Measurements from ENCODE around the gene KLF1. TPM values are rescaled to one million over a fixed set of nuclear protein-coding genes. Genes with fewer than 3 reads are reported as not detected.

The KLF1 gene
- total RNA-seq, 1 experiment from 2014 or later = 0.22 TPM

GRCh38 chr19:12843999-12844732 lies 42.8 kb downstream of the KLF1 start:
- Histone ChIP-seq H2AFZ (no peak overlapping the region), H3F3A (ENCODE audit: insufficient read depth, low read depth) (peaks cover 30% of the 10 kb centered on the region), H3K27me3 (ENCODE audit: insufficient read depth, low read depth) (no peaks in the 10 kb centered on the region), H3K27ac (no peak overlapping the region), H3K9me3 (ENCODE audit: insufficient read depth, low read depth) (no peaks in the 10 kb centered on the region), H3K9me2 (ENCODE audit: insufficient read depth) (no peaks in the 10 kb centered on the region), H3K36me3 (ENCODE audit: low read depth) (no peaks in the 10 kb centered on the region), H3K4me1 (replicated peaks; ENCODE audit: insufficient read depth) (peaks cover 10% of the 10 kb centered on the region; the same call in 1 of the 2 replicates), H4K20me1 (ENCODE audit: insufficient read depth) (no peaks in the 10 kb centered on the region), H3K79me2 (ENCODE audit: low read depth) (no peaks in the 10 kb centered on the region), H3K4me2 (no peak overlapping the region), H3K4me3 (no peak overlapping the region)
- TF ChIP-seq, protein P1, sequence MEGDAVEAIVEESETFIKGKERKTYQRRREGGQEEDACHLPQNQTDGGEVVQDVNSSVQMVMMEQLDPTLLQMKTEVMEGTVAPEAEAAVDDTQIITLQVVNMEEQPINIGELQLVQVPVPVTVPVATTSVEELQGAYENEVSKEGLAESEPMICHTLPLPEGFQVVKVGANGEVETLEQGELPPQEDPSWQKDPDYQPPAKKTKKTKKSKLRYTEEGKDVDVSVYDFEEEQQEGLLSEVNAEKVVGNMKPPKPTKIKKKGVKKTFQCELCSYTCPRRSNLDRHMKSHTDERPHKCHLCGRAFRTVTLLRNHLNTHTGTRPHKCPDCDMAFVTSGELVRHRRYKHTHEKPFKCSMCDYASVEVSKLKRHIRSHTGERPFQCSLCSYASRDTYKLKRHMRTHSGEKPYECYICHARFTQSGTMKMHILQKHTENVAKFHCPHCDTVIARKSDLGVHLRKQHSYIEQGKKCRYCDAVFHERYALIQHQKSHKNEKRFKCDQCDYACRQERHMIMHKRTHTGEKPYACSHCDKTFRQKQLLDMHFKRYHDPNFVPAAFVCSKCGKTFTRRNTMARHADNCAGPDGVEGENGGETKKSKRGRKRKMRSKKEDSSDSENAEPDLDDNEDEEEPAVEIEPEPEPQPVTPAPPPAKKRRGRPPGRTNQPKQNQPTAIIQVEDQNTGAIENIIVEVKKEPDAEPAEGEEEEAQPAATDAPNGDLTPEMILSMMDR (conservative IDR thresholded peaks at IDR 0.05) = no peak
- TF ChIP-seq EZH2 (IDR thresholded peaks at IDR 0.05; ENCODE audit: low read depth) = no peak
- intact Hi-C loops (cut with micrococcal nuclease; ENCODE audit: unreplicated experiment) = no loop called here
- ChIA-PET POLR2A (ENCODE audit: unreplicated experiment) (interaction anchor here (0.6 kb wide), 1 partner anchor 51 kb away, joined by 8 read pairs; no protein-coding TSS in a partner anchor), CTCF (interaction anchor here (0.6 to 0.7 kb wide), 2 partner anchors 487 to 888 kb away, joined by 4 read pairs; no protein-coding TSS in a partner anchor)
- DNase-seq = no peak
- no TSS peak for BruUV-seq (replicated peaks)

- H3K9me3 ChIP-seq (ENCODE audit: insufficient read depth, low read depth) = no peaks in the 10 kb centered on the region
- BruUV-seq (replicated peaks) = no TSS peak
- intact Hi-C loops (cut with micrococcal nuclease; ENCODE audit: unreplicated experiment) = no loop called here
- no peak overlapping the region for H3K4me2 ChIP-seq
- H3K36me3 ChIP-seq (ENCODE audit: low read depth) = no peaks in the 10 kb centered on the region
- POLR2A ChIA-PET (ENCODE audit: unreplicated experiment) = no interaction called here
- no peaks in the 10 kb centered on the region for H3K79me2 ChIP-seq (ENCODE audit: low read depth)
- no peak overlapping the region for H3K4me3 ChIP-seq
- no peaks in the 10 kb centered on the region for H3K27me3 ChIP-seq (ENCODE audit: insufficient read depth, low read depth)
- TF ChIP-seq, protein P1 (conservative IDR thresholded peaks at IDR 0.05) = no peak
- TF ChIP-seq EZH2 (IDR thresholded peaks at IDR 0.05; ENCODE audit: low read depth) = no peak
- peaks cover 10% of the 10 kb centered on the region; the same call in 1 of the 2 replicates for H3K4me1 ChIP-seq (replicated peaks; ENCODE audit: insufficient read depth)
- H3K27ac ChIP-seq = no peak overlapping the region
- no peak overlapping the region for H2AFZ ChIP-seq
- no peaks in the 10 kb centered on the region for H4K20me1 ChIP-seq (ENCODE audit: insufficient read depth)
- no peaks in the 10 kb centered on the region for H3K9me2 ChIP-seq (ENCODE audit: insufficient read depth)
- CTCF ChIA-PET = no interaction called here
- no peak for DNase-seq
- H3F3A ChIP-seq (ENCODE audit: insufficient read depth, low read depth) = peaks cover 33% of the 10 kb centered on the region
These were observed 43.7 kb downstream of the KLF1 start for GRCh38 chr19:12843328-12843727.

GRCh38 chr19:12842511-12842910 lies 44.5 kb downstream of the KLF1 start:
- peaks cover 38% of the 10 kb centered on the region for H3F3A ChIP-seq (ENCODE audit: insufficient read depth, low read depth)
- peaks cover 16% of the 10 kb centered on the region for H3K4me1 ChIP-seq (replicated peaks; ENCODE audit: insufficient read depth)
- DNase-seq = no peak
- ChIA-PET CTCF (interaction anchor here (0.6 kb wide), 1 partner anchor 76 kb away, joined by 4 read pairs; no protein-coding TSS in a partner anchor), POLR2A (ENCODE audit: unreplicated experiment) (no interaction called here)
- no peaks in the 10 kb centered on the region for H3K9me2 ChIP-seq (ENCODE audit: insufficient read depth)
- TF ChIP-seq EZH2 (IDR thresholded peaks at IDR 0.05; ENCODE audit: low read depth) = no peak
- TF ChIP-seq, protein P1 (conservative IDR thresholded peaks at IDR 0.05) = no peak
- H3K4me2 ChIP-seq = no peak overlapping the region
- H3K27me3 ChIP-seq (ENCODE audit: insufficient read depth, low read depth) = no peaks in the 10 kb centered on the region
- no peaks in the 10 kb centered on the region for H4K20me1 ChIP-seq (ENCODE audit: insufficient read depth)
- no peaks in the 10 kb centered on the region for H3K79me2 ChIP-seq (ENCODE audit: low read depth)
- H2AFZ ChIP-seq = no peak overlapping the region
- BruUV-seq (replicated peaks) = no TSS peak
- no peaks in the 10 kb centered on the region for H3K9me3 ChIP-seq (ENCODE audit: insufficient read depth, low read depth)
- intact Hi-C loops (cut with micrococcal nuclease; ENCODE audit: unreplicated experiment) = no loop called here
- H3K36me3 ChIP-seq (ENCODE audit: low read depth) = no peaks in the 10 kb centered on the region
- no peak overlapping the region for H3K4me3 ChIP-seq
- H3K27ac ChIP-seq = no peak overlapping the region

All from PC-9 (cell line).